ENCODE results near the gene ATG5.

Gene ATG5

DNA sequence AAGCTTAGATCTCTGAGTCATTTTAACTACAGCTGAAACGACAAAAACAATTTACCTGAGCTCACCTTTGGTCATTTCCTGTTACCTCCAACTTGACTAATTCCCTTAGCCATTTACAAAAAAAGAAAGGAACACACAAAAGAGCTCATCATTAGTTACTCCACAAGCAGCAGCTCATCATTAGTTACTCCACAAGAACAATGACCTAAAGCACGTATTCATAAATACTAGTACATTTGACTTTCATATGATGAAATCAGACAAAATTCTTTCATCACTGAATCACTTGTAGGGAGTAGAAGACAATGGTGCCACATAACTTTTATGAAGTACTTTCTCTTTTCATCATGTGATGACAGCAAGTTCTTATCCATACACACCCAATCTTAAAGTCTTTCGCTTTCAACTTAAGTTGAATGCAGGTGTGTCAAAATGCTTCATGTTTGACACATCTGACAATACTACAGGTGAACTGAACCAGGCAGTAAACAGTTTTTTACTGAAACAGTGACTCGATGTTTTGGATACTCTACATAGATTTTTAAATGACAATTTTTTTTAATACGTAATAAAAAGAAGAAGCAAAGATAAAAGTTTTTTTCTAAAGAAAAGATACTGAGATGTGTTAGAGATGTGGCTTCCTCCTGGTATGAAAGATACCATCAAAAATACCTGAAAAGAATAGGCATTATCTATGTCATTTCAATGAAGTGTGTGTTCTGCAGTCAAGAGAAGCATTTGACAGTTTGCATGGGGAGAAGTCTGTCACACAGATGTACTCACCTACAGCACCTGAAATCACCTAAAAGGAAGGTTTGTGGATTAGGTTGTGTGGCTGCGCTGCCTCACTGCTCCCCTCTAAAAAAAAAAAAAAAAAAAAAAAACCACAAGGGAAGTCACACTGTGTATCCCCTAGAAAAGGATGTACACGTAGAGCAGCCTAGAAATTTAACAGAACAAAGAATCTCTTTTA is 130.3 kb downstream of the ATG5 start:
- H3K4me2 ChIP-seq (ENCODE audit: low read depth, low read length, poor library complexity, severe bottlenecking), result peak overlapping the region; percentile 21

DNA sequence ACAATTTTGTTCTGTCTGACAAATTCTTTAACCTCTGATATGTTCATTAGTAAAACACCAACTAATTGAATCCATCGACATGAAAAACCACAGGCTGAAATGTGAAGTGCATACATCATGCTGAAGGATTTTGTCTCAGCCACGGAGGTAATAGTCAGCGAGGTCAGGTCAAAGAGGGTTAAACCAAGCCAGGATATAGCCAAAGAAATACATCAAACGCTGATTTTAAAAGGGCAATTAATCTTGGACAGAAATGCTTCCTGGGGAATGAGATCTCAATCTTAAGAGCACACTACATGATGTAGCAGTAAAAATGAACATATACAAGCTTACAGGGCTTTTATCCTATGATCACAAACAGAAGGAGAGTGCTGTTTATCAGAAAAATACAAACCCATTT is 132.7 kb downstream of the ATG5 start:
- Histone ChIP-seq H3K4me1 (ENCODE audit: insufficient read depth, low read length, poor library complexity, severe bottlenecking) (peaks cover 33% of the 10 kb centered on the region), H3K4me3 (ENCODE audit: low read length, poor library complexity, severe bottlenecking) (no peak overlapping the region)

More for the DNA sequence above, 130.3 kb downstream of the ATG5 start:
- H3K9ac ChIP-seq (ENCODE audit: low read depth, low read length, poor library complexity, severe bottlenecking), result no peak overlapping the region
- no peak overlapping the region for H3K4me3 ChIP-seq (ENCODE audit: low read length, poor library complexity, severe bottlenecking)
- H3K27me3 ChIP-seq (ENCODE audit: insufficient read depth, low read length, poor library complexity, severe bottlenecking), result no peaks in the 10 kb centered on the region
- H3F3A ChIP-seq (ENCODE audit: low read depth), result no peaks in the 10 kb centered on the region
- peaks cover 12% of the 10 kb centered on the region; the same call in 1 of the 2 replicates for H3K36me3 ChIP-seq (ENCODE audit: insufficient read depth, low read length)
- H3K4me1 ChIP-seq (ENCODE audit: insufficient read depth, low read length, poor library complexity, severe bottlenecking), result peaks cover 32% of the 10 kb centered on the region
- H3K9me2 ChIP-seq (replicated peaks; ENCODE audit: low read depth, low read length), result no peaks in the 10 kb centered on the region
- no peaks in the 10 kb centered on the region for H3K9me3 ChIP-seq (ENCODE audit: insufficient read depth, low read depth, low read length)
- no peak for TF ChIP-seq EZH2phosphoT487 (IDR thresholded peaks at IDR 0.05; ENCODE audit: borderline replicate concordance)
- TF ChIP-seq, protein P1, sequence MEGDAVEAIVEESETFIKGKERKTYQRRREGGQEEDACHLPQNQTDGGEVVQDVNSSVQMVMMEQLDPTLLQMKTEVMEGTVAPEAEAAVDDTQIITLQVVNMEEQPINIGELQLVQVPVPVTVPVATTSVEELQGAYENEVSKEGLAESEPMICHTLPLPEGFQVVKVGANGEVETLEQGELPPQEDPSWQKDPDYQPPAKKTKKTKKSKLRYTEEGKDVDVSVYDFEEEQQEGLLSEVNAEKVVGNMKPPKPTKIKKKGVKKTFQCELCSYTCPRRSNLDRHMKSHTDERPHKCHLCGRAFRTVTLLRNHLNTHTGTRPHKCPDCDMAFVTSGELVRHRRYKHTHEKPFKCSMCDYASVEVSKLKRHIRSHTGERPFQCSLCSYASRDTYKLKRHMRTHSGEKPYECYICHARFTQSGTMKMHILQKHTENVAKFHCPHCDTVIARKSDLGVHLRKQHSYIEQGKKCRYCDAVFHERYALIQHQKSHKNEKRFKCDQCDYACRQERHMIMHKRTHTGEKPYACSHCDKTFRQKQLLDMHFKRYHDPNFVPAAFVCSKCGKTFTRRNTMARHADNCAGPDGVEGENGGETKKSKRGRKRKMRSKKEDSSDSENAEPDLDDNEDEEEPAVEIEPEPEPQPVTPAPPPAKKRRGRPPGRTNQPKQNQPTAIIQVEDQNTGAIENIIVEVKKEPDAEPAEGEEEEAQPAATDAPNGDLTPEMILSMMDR (conservative IDR thresholded peaks at IDR 0.05; ENCODE audit: low read length), result no peak
- H4K20me1 ChIP-seq (ENCODE audit: insufficient read depth, low read length, poor library complexity, severe bottlenecking), result peaks cover 19% of the 10 kb centered on the region
- no peak overlapping the region for H2AFZ ChIP-seq (ENCODE audit: low read length)
- H3K79me2 ChIP-seq (ENCODE audit: insufficient read depth, low read length), result no peaks in the 10 kb centered on the region

GRCh38 chr6:106188104-106188794 is 137.3 kb downstream of the ATG5 start:
- H3F3A ChIP-seq (ENCODE audit: low read depth), result peaks cover 6% of the 10 kb centered on the region; the same call in 1 of the 2 replicates
- H4K20me1 ChIP-seq (ENCODE audit: insufficient read depth, low read length, poor library complexity, severe bottlenecking), result peaks cover 3% of the 10 kb centered on the region
- no peak overlapping the region for H3K9ac ChIP-seq (ENCODE audit: low read depth, low read length, poor library complexity, severe bottlenecking)
- no peak overlapping the region for H2AFZ ChIP-seq (ENCODE audit: low read length)
- no peaks in the 10 kb centered on the region for H3K27me3 ChIP-seq (ENCODE audit: insufficient read depth, low read length, poor library complexity, severe bottlenecking)
- H3K79me2 ChIP-seq (ENCODE audit: insufficient read depth, low read length), result no peaks in the 10 kb centered on the region
- no peaks in the 10 kb centered on the region for H3K36me3 ChIP-seq (ENCODE audit: insufficient read depth, low read length)
- no peak for TF ChIP-seq EZH2phosphoT487 (IDR thresholded peaks at IDR 0.05; ENCODE audit: borderline replicate concordance)
- TF ChIP-seq, protein P1 (conservative IDR thresholded peaks at IDR 0.05; ENCODE audit: low read length), result no peak
- H3K4me1 ChIP-seq (ENCODE audit: insufficient read depth, low read length, poor library complexity, severe bottlenecking), result peaks cover 34% of the 10 kb centered on the region
- H3K9me2 ChIP-seq (replicated peaks; ENCODE audit: low read depth, low read length), result no peaks in the 10 kb centered on the region
- no peaks in the 10 kb centered on the region for H3K9me3 ChIP-seq (ENCODE audit: insufficient read depth, low read depth, low read length)
- no peak overlapping the region for H3K4me2 ChIP-seq (ENCODE audit: low read depth, low read length, poor library complexity, severe bottlenecking)
- no peak overlapping the region for H3K4me3 ChIP-seq (ENCODE audit: low read length, poor library complexity, severe bottlenecking)

More for the DNA sequence above, 132.7 kb downstream of the ATG5 start:
- no peak overlapping the region for H3K9ac ChIP-seq (ENCODE audit: low read depth, low read length, poor library complexity, severe bottlenecking)
- H3F3A ChIP-seq (ENCODE audit: low read depth), result 0 out of 2 replicates have a peak, but pooled peaks cover 2% of the 10 kb centered on the region
- no peaks in the 10 kb centered on the region for H3K36me3 ChIP-seq (ENCODE audit: insufficient read depth, low read length)
- H3K9me2 ChIP-seq (replicated peaks; ENCODE audit: low read depth, low read length), result no peaks in the 10 kb centered on the region
- H3K27me3 ChIP-seq (ENCODE audit: insufficient read depth, low read length, poor library complexity, severe bottlenecking), result no peaks in the 10 kb centered on the region
- H3K79me2 ChIP-seq (ENCODE audit: insufficient read depth, low read length), result no peaks in the 10 kb centered on the region
- no peak overlapping the region for H2AFZ ChIP-seq (ENCODE audit: low read length)
- TF ChIP-seq, protein P1 (conservative IDR thresholded peaks at IDR 0.05; ENCODE audit: low read length), result no peak
- peak; percentile 97 for TF ChIP-seq EZH2phosphoT487 (IDR thresholded peaks at IDR 0.05; ENCODE audit: borderline replicate concordance)
- peak overlapping the region; percentile 30 for H3K4me2 ChIP-seq (ENCODE audit: low read depth, low read length, poor library complexity, severe bottlenecking)
- H4K20me1 ChIP-seq (ENCODE audit: insufficient read depth, low read length, poor library complexity, severe bottlenecking), result peaks cover 14% of the 10 kb centered on the region
- no peaks in the 10 kb centered on the region for H3K9me3 ChIP-seq (ENCODE audit: insufficient read depth, low read depth, low read length)

Measured in Loucy (cell line).